Measurements from ENCODE around the gene MRPL53. TPM values are rescaled to one million over a fixed set of nuclear protein-coding genes. Genes with fewer than 3 reads are reported as not detected.

The MRPL53 gene
- total and polyA plus RNA-seq, 9 of the 15 experiments (the other 6 are each of a cell fraction or from before 2014, with no cell fraction given) = 11.5 to 87.9 (median 41.1) TPM

GRCh38 chr2:74501335-74502071, 29.0 kb upstream of the MRPL53 start (continued):
- TF ChIP-seq HNRNPLL (IDR thresholded peaks at IDR 0.05; ENCODE audit: low read depth, low read length, poor library complexity, severe bottlenecking) (no peak), XRCC5 (IDR thresholded peaks at IDR 0.05; ENCODE audit: low read depth, low read length) (peak; percentile 12; the same call in 1 of the 2 replicates), PHF8 (IDR thresholded peaks at IDR 0.05; ENCODE audit: borderline replicate concordance, low read length) (no peak), ZNF511 (CRISPR knock-in tag; IDR thresholded peaks at IDR 0.05) (0 out of 2 replicates have a peak, but pooled peaks have one; percentile 20)

GRCh38 chr2:74500578-74500946, 28.1 kb upstream of the MRPL53 start:
- Histone ChIP-seq H4K20me1 (replicated peaks; ENCODE audit: control insufficient read depth, insufficient read depth, low read length) (no peaks in the 10 kb centered on the region), H2AFZ (ENCODE audit: low read depth, low read length) (no peak overlapping the region), H3K79me2 (ENCODE audit: control insufficient read depth, insufficient read depth, low read length) (peaks cover 30% of the 10 kb centered on the region), H3K27me3 (ENCODE audit: control insufficient read depth in 2 of 2, insufficient read depth in 2 of 2, low read length in 2 of 2) (no peaks in the 10 kb centered on the region), H3K4me2 (ENCODE audit: insufficient read depth, low read length) (no peak overlapping the region), H3K4me3 (no peak overlapping the region), H3K9me1 (ENCODE audit: control insufficient read depth, insufficient read depth, low read length) (no peaks in the 10 kb centered on the region), H3K9ac (ENCODE audit: insufficient read depth in 1 of 2, low read depth in 2 of 2, low read length in 2 of 2) (no peak overlapping the region), H3K27ac (ENCODE audit: extremely low read depth, low read depth, low read length) (no peak overlapping the region), H3K9me3 (replicated peaks; ENCODE audit: control insufficient read depth, insufficient read depth, low read depth, low read length) (no peaks in the 10 kb centered on the region), H3K36me3 (ENCODE audit: control insufficient read depth, insufficient read depth, low read length) (peaks cover 7% of the 10 kb centered on the region; the same call in 2 of the 3 replicates), H3K4me1 (replicated peaks in 1 of 2; ENCODE audit: control insufficient read depth in 2 of 2, insufficient read depth in 2 of 2, low read length in 2 of 2) (peaks cover 24 to 56% of the 10 kb centered on the region in 2 experiments; a peak in 4 of 5 replicates)
- intact Hi-C loops (cut with micrococcal nuclease) (loop anchor here (5.0 kb wide), 1 partner anchor 72 kb away; no protein-coding TSS in a partner anchor), in situ Hi-C loops (cut with MboI) (no loop called here)
- POLR2A ChIA-PET = interaction anchor here (0.6 to 2.4 kb wide), 6 partner anchors 9 to 30 kb away, joined by 3 to 13 read pairs (median 4); partner anchors contain the start of genes CCDC142 and TTC31
- no TSS peak for BruUV-seq (replicated peaks)
- DNase-seq (ENCODE audit: extremely low read depth in 1 of 4, low spot score in 3 of 4) = no peak
- CTCF ChIA-PET (ENCODE audit: low intra/inter-chr PET ratio) = no interaction called here
- TF ChIP-seq GTF2F1 (IDR thresholded peaks at IDR 0.05; ENCODE audit: low read depth, low read length) = no peak
- no peak for TF ChIP-seq ZNF699 (CRISPR knock-in tag; IDR thresholded peaks at IDR 0.05; ENCODE audit: insufficient replicate concordance)
- no peak for TF ChIP-seq ILF3 (IDR thresholded peaks at IDR 0.05; ENCODE audit: borderline replicate concordance)
- TF ChIP-seq CREB5 (CRISPR knock-in tag; IDR thresholded peaks at IDR 0.05) = no peak
- TF ChIP-seq CHD4 (IDR thresholded peaks at IDR 0.05; ENCODE audit: insufficient read depth, insufficient replicate concordance, low read depth, low read length, poor library complexity, severe bottlenecking) = no peak
- TF ChIP-seq SNAPC5 (CRISPR knock-in tag; IDR thresholded peaks at IDR 0.05) = no peak
- no peak for ATAC-seq
- FAIRE-seq = no peak
